Measurements from ENCODE around the gene RPS6KA1.

RPS6KA1 gene

DNA sequence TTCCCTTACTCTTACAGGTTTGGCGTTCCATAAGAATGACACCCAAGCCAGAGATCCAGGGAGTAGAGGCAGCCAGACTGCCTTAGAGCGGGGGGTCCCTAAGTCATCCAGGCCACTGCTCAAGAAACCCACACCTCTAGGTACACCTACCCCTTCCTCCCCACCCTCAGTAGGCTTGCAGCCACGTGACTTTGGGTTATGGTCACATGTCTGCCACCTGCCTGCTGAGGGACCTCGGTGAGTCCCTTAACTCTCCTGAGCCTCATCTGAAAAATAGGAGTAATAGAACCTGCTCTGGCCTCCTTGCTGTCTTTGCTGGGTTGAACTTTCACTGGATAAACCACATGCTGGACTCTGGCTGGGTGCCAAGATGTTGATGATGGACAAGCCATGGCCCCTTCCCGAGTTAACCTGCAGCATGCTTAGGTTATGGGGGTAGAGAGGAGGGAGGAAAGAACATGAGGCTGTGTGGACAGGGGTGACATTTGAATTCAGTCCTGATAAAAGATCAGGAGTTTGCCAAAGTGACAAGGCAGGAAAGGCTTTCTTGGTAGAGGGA, 4.5 kb downstream of the RPS6KA1 start:
- no peak for DNase-seq (ENCODE audit: low spot score)

DNA sequence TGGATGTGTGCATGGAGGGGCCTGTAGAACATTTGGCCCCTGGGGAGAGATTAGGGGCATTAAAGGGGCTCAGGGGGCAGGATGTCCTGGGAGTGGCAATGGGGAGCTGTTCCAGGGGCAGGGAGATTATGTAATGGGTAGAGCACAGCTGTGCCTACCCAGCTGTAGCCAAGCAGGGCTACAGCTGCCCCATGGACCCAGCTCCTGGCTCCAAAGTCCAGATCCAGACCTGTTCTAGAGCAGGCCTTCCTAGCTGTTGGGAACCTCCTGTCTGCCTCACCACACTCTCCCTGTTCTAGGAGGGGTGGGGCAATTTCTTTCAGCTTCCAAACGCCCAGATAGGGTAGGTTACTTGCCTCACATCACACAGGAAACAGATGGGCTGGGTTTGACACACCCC, 5.6 kb downstream of the RPS6KA1 start:
- no peak for DNase-seq (ENCODE audit: low spot score)

DNA sequence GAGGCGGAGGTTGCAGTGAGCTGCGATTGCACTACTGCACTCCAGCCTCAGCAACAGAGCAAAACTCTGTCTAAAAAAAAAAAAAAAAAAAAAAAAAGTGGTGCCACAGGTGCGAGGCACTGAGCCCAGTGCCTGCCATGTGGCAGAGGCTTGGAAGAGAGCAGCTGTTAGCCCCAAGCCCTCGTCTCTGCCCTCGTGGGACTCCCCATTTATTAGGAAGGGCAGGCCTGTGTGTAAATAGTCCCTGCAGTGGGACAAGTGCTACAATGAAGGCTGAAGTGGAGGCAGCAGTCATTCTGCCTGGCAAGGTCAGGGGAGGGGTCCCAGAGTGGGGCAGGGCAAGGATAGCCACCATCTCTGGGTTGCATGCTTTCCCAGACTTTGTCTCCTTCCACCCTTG, 6.5 kb downstream of the RPS6KA1 start:
- no peak for DNase-seq (ENCODE audit: low spot score)

- no peak for DNase-seq (ENCODE audit: low spot score)
Measured at GRCh38 chr1:26536521-26536920, 7.0 kb downstream of the RPS6KA1 start.

GRCh38 chr1:26537951-26538352, 8.4 kb downstream of the RPS6KA1 start:
- peak; percentile 64 for DNase-seq (ENCODE audit: low spot score)

GRCh38 chr1:26538480-26539412, 9.2 kb downstream of the RPS6KA1 start:
- peak; percentile 78 for DNase-seq (ENCODE audit: low spot score)

GRCh38 chr1:26539722-26540121, 10.2 kb downstream of the RPS6KA1 start:
- DNase-seq (ENCODE audit: low spot score), result no peak

- no peak for DNase-seq (ENCODE audit: low spot score)
Measured at GRCh38 chr1:26540351-26540750, 10.8 kb downstream of the RPS6KA1 start.

DNA sequence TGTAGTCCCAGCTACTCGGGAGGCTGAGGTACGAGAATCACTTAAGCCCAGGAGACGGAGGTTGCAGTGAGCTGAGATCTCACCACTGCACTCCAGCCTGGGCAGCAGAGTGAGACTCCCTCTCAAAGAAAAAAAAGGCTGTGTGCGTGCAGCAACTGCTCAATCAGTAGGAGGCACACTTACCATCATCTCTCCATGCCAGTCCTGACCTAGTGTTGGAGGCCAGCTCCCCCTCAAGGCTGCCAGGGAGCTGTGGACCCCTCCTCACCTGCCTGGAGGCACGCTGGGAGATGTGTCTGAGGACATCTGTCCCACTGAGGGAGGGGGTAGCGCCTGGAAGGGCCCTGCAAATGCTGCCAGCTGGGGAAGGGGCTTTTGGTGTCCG, 11.9 kb downstream of the RPS6KA1 start:
- DNase-seq (ENCODE audit: low spot score), result no peak

DNA sequence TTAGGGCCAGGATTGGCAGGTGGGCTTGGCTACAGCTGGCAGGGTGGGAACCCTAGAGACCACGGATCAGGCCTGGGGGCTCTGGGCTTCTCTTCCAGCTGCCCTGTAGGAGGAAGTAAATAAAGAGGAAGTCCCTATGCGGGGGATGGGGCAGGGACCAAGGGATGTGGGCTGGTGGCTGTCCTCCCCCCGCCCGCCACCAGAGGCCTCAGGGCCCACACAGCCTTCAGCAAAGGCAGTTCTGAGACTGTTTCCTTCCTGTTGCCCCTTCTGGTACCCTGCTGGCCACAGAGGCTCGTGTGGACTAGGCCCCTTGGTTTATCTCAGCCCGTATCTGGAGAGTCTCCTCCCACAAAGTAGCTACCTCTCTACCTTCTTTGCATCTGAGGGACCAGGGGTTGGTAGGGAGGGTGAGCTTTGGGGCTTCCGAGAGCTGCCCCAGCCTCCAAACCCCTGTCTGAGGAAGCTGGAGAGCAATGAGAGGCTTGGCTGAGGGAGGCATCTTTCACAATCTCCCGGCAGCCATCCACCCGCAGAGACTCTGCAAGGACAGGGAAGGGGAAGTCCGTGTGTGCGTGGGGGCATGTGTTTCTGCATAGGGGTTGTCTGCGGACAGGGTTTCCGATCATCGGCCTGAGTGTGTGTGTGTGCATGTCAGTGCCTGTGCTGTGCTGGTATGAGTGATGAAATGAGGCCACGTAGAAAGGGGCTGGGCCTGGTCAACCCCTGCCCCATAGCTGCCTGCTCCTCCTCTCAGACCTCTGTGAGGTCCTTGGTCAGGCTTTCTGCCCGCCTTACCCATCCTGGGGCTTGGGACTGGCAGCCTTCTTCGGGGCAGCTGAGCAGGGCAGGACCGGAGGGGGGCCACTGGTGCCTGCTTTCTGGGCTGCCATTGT, 12.5 kb downstream of the RPS6KA1 start:
- peak; percentile 89 for DNase-seq (ENCODE audit: low spot score)

GRCh38 chr1:26542771-26543451, 13.3 kb downstream of the RPS6KA1 start:
- DNase-seq (ENCODE audit: low spot score), result no peak

DNA sequence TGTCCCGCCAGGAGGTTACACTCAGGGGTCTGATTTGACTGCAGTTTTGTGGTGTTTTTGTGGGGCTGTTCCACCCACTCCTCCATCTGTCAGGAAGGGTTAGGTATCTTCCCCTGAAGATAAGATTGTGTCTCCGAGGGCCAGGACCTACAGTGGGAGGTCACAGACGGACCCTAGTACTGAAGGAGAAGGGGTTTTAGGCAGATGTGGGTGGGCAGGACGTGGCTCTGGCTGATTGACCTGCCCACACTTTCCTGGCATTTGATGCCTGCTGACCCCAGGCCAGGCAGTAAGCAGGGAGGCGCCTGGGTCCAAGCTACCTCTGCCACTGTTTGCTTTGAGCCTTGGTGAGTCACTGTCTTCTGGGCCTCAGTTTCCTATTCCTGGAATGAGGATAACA, 13.9 kb downstream of the RPS6KA1 start:
- no peak for DNase-seq (ENCODE audit: low spot score)

- no peak for DNase-seq (ENCODE audit: low spot score)
Measured at GRCh38 chr1:26544126-26544525, 14.6 kb downstream of the RPS6KA1 start.

DNA sequence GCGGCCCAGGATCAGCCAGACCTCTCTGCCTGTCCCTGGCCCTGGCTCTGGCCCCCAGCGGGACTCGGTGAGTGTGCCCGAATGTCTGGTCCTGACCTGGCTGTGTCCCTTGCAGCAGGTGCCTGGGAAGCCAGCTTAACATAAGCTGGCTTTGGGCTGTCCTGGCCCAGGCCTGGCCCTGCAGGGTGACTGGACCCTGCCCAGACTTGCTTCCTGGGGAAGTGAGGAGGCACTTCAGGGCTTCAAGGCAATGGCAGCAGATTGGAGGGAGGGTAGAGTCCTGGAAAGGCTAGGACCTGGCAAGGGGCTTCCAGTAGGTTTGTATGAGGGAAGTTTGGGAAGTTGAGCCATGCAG, 16.4 kb downstream of the RPS6KA1 start:
- DNase-seq (ENCODE audit: low spot score), result no peak

- DNase-seq (ENCODE audit: low spot score), result no peak
Measured at GRCh38 chr1:26546375-26546774, 16.8 kb downstream of the RPS6KA1 start.

GRCh38 chr1:26546819-26547218, 17.3 kb downstream of the RPS6KA1 start:
- no peak for DNase-seq (ENCODE audit: low spot score)

GRCh38 chr1:26548841-26549240, 19.3 kb downstream of the RPS6KA1 start:
- DNase-seq (ENCODE audit: low spot score), result no peak

DNA sequence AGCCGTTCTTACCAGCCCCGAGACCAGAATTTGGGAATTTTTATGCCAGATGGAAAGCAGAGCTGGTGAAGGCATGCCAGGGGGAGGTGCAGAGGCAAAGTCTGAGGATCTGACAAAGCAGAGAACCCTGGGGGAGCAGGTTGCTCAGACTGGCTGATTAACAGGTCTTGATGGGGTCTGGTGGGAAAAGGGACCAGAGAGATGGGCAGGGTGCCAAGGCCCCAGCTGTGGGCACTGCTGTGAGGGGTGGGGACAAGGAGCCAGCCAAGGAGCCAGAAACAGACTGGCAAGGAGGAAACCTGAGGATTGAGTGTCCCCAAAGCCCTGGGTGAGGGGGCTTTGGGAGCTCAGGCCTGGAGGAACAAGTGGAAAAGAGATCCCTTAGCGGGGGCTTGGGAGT, 21.4 kb downstream of the RPS6KA1 start:
- DNase-seq (ENCODE audit: low spot score), result no peak

DNA sequence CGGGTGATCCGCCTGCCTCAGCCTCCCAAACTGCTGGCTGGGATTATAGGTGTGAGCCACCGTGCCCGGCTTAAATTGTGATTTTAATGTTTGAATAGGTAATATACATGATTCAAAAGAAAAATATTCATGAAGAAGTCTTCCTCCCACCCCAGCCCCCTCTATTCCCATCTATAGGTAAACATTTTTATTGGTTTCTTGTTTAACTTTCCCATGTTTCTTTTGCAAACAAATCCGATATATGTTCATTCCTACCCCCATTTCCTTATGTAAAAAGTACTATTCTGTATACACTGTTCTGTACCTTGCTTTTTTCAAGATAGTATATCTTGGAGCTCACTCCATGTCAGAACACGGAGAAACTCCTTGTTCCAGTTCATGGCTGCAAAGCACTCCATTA, 23.2 kb downstream of the RPS6KA1 start:
- no peak for DNase-seq (ENCODE audit: low spot score)

- no peak for DNase-seq (ENCODE audit: low spot score)
Measured at GRCh38 chr1:26553942-26554682, 24.6 kb downstream of the RPS6KA1 start.

DNA sequence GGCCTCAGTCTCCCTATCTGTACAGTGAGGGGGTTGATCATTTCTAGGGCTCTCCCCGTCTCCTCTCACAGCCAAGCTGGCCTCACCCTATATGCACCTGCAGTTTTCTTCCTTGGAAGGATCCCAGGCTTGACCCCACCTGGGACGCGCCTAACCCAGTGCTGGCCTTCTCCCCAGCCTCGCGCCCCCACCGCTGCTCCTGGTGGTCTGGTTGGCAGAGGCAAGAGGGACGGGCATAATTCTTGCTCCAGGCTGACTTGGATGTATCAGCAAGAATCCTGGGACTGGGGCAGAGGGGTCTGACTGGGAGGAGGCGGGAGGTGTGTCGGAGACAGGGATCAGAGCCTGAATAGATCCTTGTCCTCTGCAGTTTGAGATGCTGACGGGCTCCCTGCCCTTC, 25.2 kb downstream of the RPS6KA1 start:
- no peak for DNase-seq (ENCODE audit: low spot score)
